Myocyte (in vitro differentiated cells): Measurements from ENCODE around the gene EXOC7. TPM values are rescaled to one million over a fixed set of nuclear protein-coding genes. Genes with fewer than 3 reads are reported as not detected.

Experiments
- DNase-seq: peaks from one replicate; pipeline ENCODE4 v3.0.0-alpha.2; 2012; ENCODE audit warnings: low read depth
- total RNA-seq: library from RNA; depleted of rRNA; stranded (reverse); fragments of >200 nt; gene quantifications from 2 replicates; pipeline ENCODE4 v1.2.3, GENCODE V29; 2014

The EXOC7 gene
- total RNA-seq, 1 donor from 2014 or later, result 86.2 TPM

GRCh38 chr17:76138234-76138895 is 34.8 kb upstream of the EXOC7 start:
- DNase-seq, result no peak

GRCh38 chr17:76137351-76138233 is 34.0 kb upstream of the EXOC7 start:
- DNase-seq, result no peak

GRCh38 chr17:76137001-76137350 is 33.4 kb upstream of the EXOC7 start:
- DNase-seq, result no peak

- no peak for DNase-seq
Observed at GRCh38 chr17:76136276-76137000, 32.9 kb upstream of the EXOC7 start.

- DNase-seq, result no peak
Observed at GRCh38 chr17:76135810-76136188, 32.2 kb upstream of the EXOC7 start.

- DNase-seq, result no peak
Observed at GRCh38 chr17:76134911-76135809, 31.6 kb upstream of the EXOC7 start.

- no peak for DNase-seq
Observed at GRCh38 chr17:76132574-76133338, 29.2 kb upstream of the EXOC7 start.

- no peak for DNase-seq
Observed at GRCh38 chr17:76131692-76132573, 28.3 kb upstream of the EXOC7 start.

GRCh38 chr17:76131051-76131691 is 27.6 kb upstream of the EXOC7 start:
- DNase-seq, result no peak

GRCh38 chr17:76130473-76130872 is 26.9 kb upstream of the EXOC7 start:
- no peak for DNase-seq

GRCh38 chr17:76125922-76126321 is 22.3 kb upstream of the EXOC7 start:
- DNase-seq, result no peak

- DNase-seq, result no peak
Observed at GRCh38 chr17:76125391-76125675, 21.7 kb upstream of the EXOC7 start.

- DNase-seq, result no peak
Observed at GRCh38 chr17:76124582-76125390, 21.2 kb upstream of the EXOC7 start.

- no peak for DNase-seq
Observed at GRCh38 chr17:76123749-76124581, 20.4 kb upstream of the EXOC7 start.

GRCh38 chr17:76123191-76123499 is 19.6 kb upstream of the EXOC7 start:
- DNase-seq, result no peak

GRCh38 chr17:76122431-76123190 is 19.0 kb upstream of the EXOC7 start:
- no peak for DNase-seq
